B cell (primary cell): ENCODE results near the gene NLRP11. TPM values are rescaled to one million over a fixed set of nuclear protein-coding genes. Genes with fewer than 3 reads are reported as not detected.

Source experiments
- ATAC-seq: fragments of 200-7000 bp; cut with Tn5 transposase; one replicate; pipeline ENCODE4 v1.10.0; 2021; ENCODE audit warnings: low read depth, mild to moderate bottlenecking, moderate number of reproducible peaks, moderate library complexity
- CTCF ChIA-PET: fragments of 350-600 bp; sonication (Branson Sonifier 250); formaldehyde crosslinking; loops from one replicate; lab custom pipeline; 2021; ENCODE audit warnings: antibody characterized with exemption, inconsistent platforms; lab: Charles Lee
- POLR2A ChIA-PET: fragments of 350-600 bp; sonication (Branson Sonifier 250); formaldehyde crosslinking; loops from one replicate; lab custom pipeline; 2021; ENCODE audit warnings: antibody characterized with exemption; lab: Charles Lee
- DNase-seq: peaks from one replicate; pipeline ENCODE4 v3.0.0; 2013
- H2AFZ ChIP-seq: 2 replicates; pipeline ENCODE4 v1.6.1; 2012; ENCODE audit warnings: mild to moderate bottlenecking, low read depth, low read length; ENCODE audit not compliant: insufficient read depth, poor library complexity, severe bottlenecking
- H3K27ac ChIP-seq, 2 donors: 1 replicate in 1 of 2; 2 replicates in 1 of 2; pipeline ENCODE4 v1.5.1; 2012 to 2013; ENCODE audit warnings: low read length in 2 of 2, mild to moderate bottlenecking in 2 of 2, moderate library complexity in 1 of 2
- H3K27me3 ChIP-seq, 4 experiments: fragments of 200-600 bp in 1 of 4; sonication (generic) in 1 of 4; replicated peaks in 1 of 4; 1 replicate in 2 of 4; 2 replicates in 2 of 4; pipeline versions ENCODE4 v1.6.1 to v1.7.0; 2013 to 2016; ENCODE audit warnings: low read length in 3 of 4, mild to moderate bottlenecking in 2 of 4, mixed read lengths in 1 of 4, moderate library complexity in 1 of 4; ENCODE audit not compliant: insufficient read depth in 4 of 4, control insufficient read depth in 3 of 4; ENCODE audit errors: control extremely low read depth in 1 of 4
- H3K36me3 ChIP-seq, 2 experiments: replicated peaks in 1 of 2; 1 replicate in 1 of 2; 2 replicates in 1 of 2; pipeline versions ENCODE4 v1.6.1 to v1.7.1; 2013; ENCODE audit warnings: low read length in 1 of 2; ENCODE audit not compliant: insufficient read depth in 2 of 2, control insufficient read depth in 1 of 2; ENCODE audit errors: control extremely low read depth in 1 of 2, extremely low read depth in 1 of 2
- H3K4me1 ChIP-seq, 2 donors: fragments of 200-600 bp in 1 of 2; sonication (generic) in 1 of 2; 1 replicate in 1 of 2; 2 replicates in 1 of 2; pipeline versions ENCODE4 v1.5.1 to v1.6.1; 2013 to 2017; ENCODE audit warnings: low read length in 2 of 2; ENCODE audit not compliant: control insufficient read depth in 2 of 2, insufficient read depth in 2 of 2
- H3K4me2 ChIP-seq: replicated peaks from 2 replicates; pipeline ENCODE3; 2012; ENCODE audit warnings: mild to moderate bottlenecking, low read depth, low read length; ENCODE audit not compliant: poor library complexity, severe bottlenecking
- H3K4me3 ChIP-seq, 5 experiments: fragments of 200-600 bp in 1 of 5; sonication (generic) in 1 of 5; 1 replicate in 3 of 5; 2 replicates in 2 of 5; pipeline versions ENCODE4 v1.5.1 to v1.7.0; 2011 to 2016; ENCODE audit warnings: low read length in 4 of 5, mild to moderate bottlenecking in 4 of 5, low read depth in 2 of 5, control low read depth in 1 of 5, moderate library complexity in 1 of 5; ENCODE audit not compliant: insufficient read depth in 1 of 5; ENCODE audit errors: control extremely low read depth in 1 of 5, extremely low read depth in 1 of 5
- H3K79me2 ChIP-seq: fragments of 200-600 bp; sonication (generic); one replicate; pipeline ENCODE4 v1.6.0; 2016; ENCODE audit warnings: low read length; ENCODE audit not compliant: control insufficient read depth, insufficient read depth
- H3K9ac ChIP-seq: fragments of 200-600 bp; sonication (generic); 2 replicates; pipeline ENCODE4 v1.6.1; 2017; ENCODE audit warnings: mild to moderate bottlenecking, low read length, moderate library complexity
- H3K9me3 ChIP-seq, 3 donors: one replicate each; pipeline versions ENCODE4 v1.6.1 to v1.7.1; 2013; ENCODE audit warnings: low read length in 2 of 3; ENCODE audit not compliant: control insufficient read depth in 2 of 3, insufficient read depth in 1 of 3; ENCODE audit errors: control extremely low read depth in 1 of 3
- H4K20me1 ChIP-seq: 2 replicates; pipeline ENCODE4 v1.6.0; 2012; ENCODE audit warnings: mild to moderate bottlenecking, low read length; ENCODE audit not compliant: insufficient read depth, control insufficient read depth, poor library complexity, severe bottlenecking
- H3K27ac Mint-ChIP-seq: one replicate; pipeline ENCODE4 v1.8.0; 2021; ENCODE audit warnings: mixed read lengths
- H3K27me3 Mint-ChIP-seq: one replicate; pipeline ENCODE4 v1.8.0; 2021; ENCODE audit warnings: mixed read lengths
- H3K4me1 Mint-ChIP-seq: one replicate; pipeline ENCODE4 v1.8.0; 2021; ENCODE audit warnings: mixed read lengths
- H3K4me3 Mint-ChIP-seq: one replicate; pipeline ENCODE4 v1.8.0; 2021; ENCODE audit warnings: mixed read lengths
- H3K9me3 Mint-ChIP-seq: one replicate; pipeline ENCODE4 v1.8.0; 2022; ENCODE audit warnings: mixed read lengths; ENCODE audit not compliant: insufficient read depth
- CTCF ChIP-seq: fragments of 200-600 bp; IDR thresholded peaks from one replicate; pipeline ENCODE4 v1.8.0; 2022; ENCODE audit warnings: antibody characterized with exemption, mild to moderate bottlenecking
- EZH2 ChIP-seq: IDR thresholded peaks from 2 replicates; pipeline ENCODE4 v1.6.1; 2012; ENCODE audit warnings: borderline replicate concordance, low read depth, mild to moderate bottlenecking, moderate library complexity, low read length; ENCODE audit not compliant: insufficient read depth, poor library complexity, severe bottlenecking
- WGBS: methylation state at CpG from one replicate; pipeline ENCODE4 v1.1.5; 2013; ENCODE audit warnings: missing lambda C conversion rate; ENCODE audit not compliant: insufficient coverage; 5-methylcytosine and 5-hydroxymethylcytosine counted together
- intact Hi-C: fragments of 100-400 bp; cut with micrococcal nuclease; formaldehyde crosslinking; loops from one replicate; pipeline ENCODE4 v1.10.0; 2022
- polyA plus RNA-seq: library from polyadenylated mRNA; depleted of rRNA; stranded (reverse); fragments of >200 nt; gene quantifications from 2 replicates; pipeline ENCODE4 v1.2.3, GENCODE V29; 2012
- total RNA-seq, 2 donors: library from RNA; stranded (reverse); fragments of 120-200 nt in 1 of 2; gene quantifications; 1 replicate in 1 of 2; 2 replicates in 1 of 2; pipeline versions ENCODE4 v1.2.3 to v1.2.4, GENCODE V29; 2013 to 2022

The NLRP11 gene
- total and polyA plus RNA-seq, 2 donors (not counting 1 experiment from before 2014, with no cell fraction given) = 0.24 TPM; not detected in 1

- no peaks in the 10 kb centered on the region for H3K9me3 ChIP-seq
- H3K79me2 ChIP-seq = no peaks in the 10 kb centered on the region
- H4K20me1 ChIP-seq = no peaks in the 10 kb centered on the region
- DNase-seq = no peak
- no peak overlapping the region for H3K4me2 ChIP-seq
- Mint-ChIP-seq H3K4me3 (no peak overlapping the region), H3K4me1 (peaks cover 12% of the 10 kb centered on the region), H3K27ac (no peak overlapping the region), H3K9me3 (peaks cover 1% of the 10 kb centered on the region), H3K27me3 (peaks cover 26% of the 10 kb centered on the region)
- ChIA-PET POLR2A (interaction anchor here (0.7 kb wide), 1 partner anchor 603 kb away, joined by 3 read pairs; no protein-coding TSS in a partner anchor), CTCF (interaction anchor here (1.2 kb wide), 1 partner anchor 181 kb away, joined by 4 read pairs; no protein-coding TSS in a partner anchor)
- no peak overlapping the region for H3K4me3 ChIP-seq
- H3K27me3 ChIP-seq = peaks cover 0 to 3% (median 0%) of the 10 kb centered on the region in 4 experiments
- no peak for ATAC-seq
- TF ChIP-seq EZH2 (no peak), CTCF (no peak)
- WGBS = 98% methylated on average over 5 of the region's 5 CpGs
- intact Hi-C loops = no loop called here
- H3K27ac ChIP-seq = no peak overlapping the region
- H3K9ac ChIP-seq = no peak overlapping the region
- H3K4me1 ChIP-seq = peaks cover 4 to 11% of the 10 kb centered on the region in 2 donors
- no peaks in the 10 kb centered on the region for H3K36me3 ChIP-seq
- no peak overlapping the region for H2AFZ ChIP-seq
Observed at GRCh38 chr19:55813906-55814305, 17.9 kb downstream of the NLRP11 start.

GRCh38 chr19:55812449-55812848 is 19.4 kb downstream of the NLRP11 start:
- no peak for ATAC-seq
- no peak overlapping the region for H3K27ac Mint-ChIP-seq
- Histone ChIP-seq H3K4me1 (peaks cover 4 to 9% of the 10 kb centered on the region in 2 donors), H4K20me1 (no peaks in the 10 kb centered on the region), H3K4me2 (no peak overlapping the region), H2AFZ (no peak overlapping the region), H3K9me3 (peaks cover 0 to 4% (median 0%) of the 10 kb centered on the region in 3 donors), H3K27ac (no peak overlapping the region), H3K79me2 (no peaks in the 10 kb centered on the region), H3K9ac (no peak overlapping the region), H3K4me3 (no peak overlapping the region), H3K27me3 (peaks cover 0 to 3% (median 0%) of the 10 kb centered on the region in 4 experiments), H3K36me3 (no peaks in the 10 kb centered on the region)
- ChIA-PET POLR2A (no interaction called here), CTCF (interaction anchor here (5.4 kb wide), 1 partner anchor 180 kb away, joined by 107 read pairs; no protein-coding TSS in a partner anchor)
- H3K4me3 Mint-ChIP-seq = no peak overlapping the region
- no peak for DNase-seq
- intact Hi-C loops = no loop called here
- H3K27me3 Mint-ChIP-seq = peaks cover 26% of the 10 kb centered on the region
- WGBS = 0% methylated on average over 1 of the region's 7 CpGs
- TF ChIP-seq CTCF (no peak), EZH2 (no peak)
- H3K4me1 Mint-ChIP-seq = peaks cover 10% of the 10 kb centered on the region
- H3K9me3 Mint-ChIP-seq = peaks cover 3% of the 10 kb centered on the region
